Sigmoid colon (tissue), 7 donors: ENCODE measurements around the gene FTO. TPM values are rescaled to one million over a fixed set of nuclear protein-coding genes. Genes with fewer than 3 reads are reported as not detected.
"Not testable (repeated sequence)": the region's sequence is repeated elsewhere in the genome, so short reads cannot be mapped to it uniquely, and the experiment has no call there.

Experiments used
- DNase-seq: peaks from one replicate; pipeline ENCODE4 v3.0.0-alpha.2; 2019
- H3K27ac ChIP-seq, 4 donors: fragments of 200-600 bp; sonication (generic); one replicate each; pipeline ENCODE4 v1.5.1; 2016 to 2019; ENCODE audit warnings: mild to moderate bottlenecking in 1 of 4
- H3K27me3 ChIP-seq, 3 donors: fragments of 200-600 bp; sonication (generic); one replicate each; pipeline ENCODE4 v1.5.1; 2019; ENCODE audit warnings: mild to moderate bottlenecking in 1 of 3
- H3K36me3 ChIP-seq, 4 donors: fragments of 200-600 bp; sonication (generic); one replicate each; pipeline ENCODE4 v1.5.1; 2016 to 2019
- H3K4me1 ChIP-seq, 4 donors: fragments of 200-600 bp; sonication (generic); one replicate each; pipeline ENCODE4 v1.5.1; 2017 to 2019
- H3K4me3 ChIP-seq, 4 donors: fragments of 200-600 bp; sonication (generic); one replicate each; pipeline ENCODE4 v1.5.1; 2017 to 2019; ENCODE audit warnings: mild to moderate bottlenecking in 2 of 4, moderate library complexity in 1 of 4
- H3K9me3 ChIP-seq, 4 donors: fragments of 200-600 bp in 3 of 4; sonication (generic) in 3 of 4; one replicate each; pipeline versions ENCODE4 v1.5.1 to v1.6.1; 2013 to 2019
- CTCF ChIP-seq, 4 experiments: fragments of 450-650 bp in 3 of 4; fragments of 200-600 bp in 1 of 4; IDR thresholded peaks; one replicate each; pipeline ENCODE4 v1.5.1; 2016 to 2019; ENCODE audit warnings: antibody characterized with exemption in 4 of 4, mild to moderate bottlenecking in 3 of 4, moderate library complexity in 2 of 4
- EP300 ChIP-seq, 4 donors: sonication (generic); formaldehyde crosslinking; IDR thresholded peaks; one replicate each; pipeline ENCODE4 v1.6.1; 2017; ENCODE audit warnings: antibody characterized with exemption in 4 of 4
- POLR2A ChIP-seq, 2 donors: fragments of 450-650 bp; IDR thresholded peaks; one replicate each; pipeline ENCODE4 v1.6.1; 2016; ENCODE audit warnings: antibody characterized with exemption in 2 of 2, mild to moderate bottlenecking in 2 of 2, moderate library complexity in 2 of 2
- POLR2AphosphoS5 ChIP-seq, 4 donors: sonication (generic); formaldehyde crosslinking; IDR thresholded peaks; one replicate each; pipeline ENCODE4 v1.6.1; 2017; ENCODE audit warnings: antibody characterized with exemption in 4 of 4
- WGBS, 2 donors: extraction: QIAGEN DNeasy Blood & Tissue Kit; methylation state at CpG; one replicate each; pipeline ENCODE4 v1.1.7; 2013; 5-methylcytosine and 5-hydroxymethylcytosine counted together
- intact Hi-C: fragments of 100-400 bp; cut with DNase I; formaldehyde crosslinking; loops from one replicate; pipeline ENCODE4 v1.15.1; 2023
- polyA plus RNA-seq, 3 donors: library from polyadenylated mRNA; stranded (reverse); fragments of 200-250 nt; gene quantifications; one replicate each; pipeline ENCODE4 v1.2.3, GENCODE V29; 2013
- total RNA-seq, 4 donors: library from RNA; depleted of rRNA; stranded (reverse); fragments of >200 nt; gene quantifications; one replicate each; pipeline ENCODE4 v1.1.0, GENCODE V29; 2016
- donor health status: healthy with polysubstance abuse.
- donor health status: Bipolar disorder and iron deficiency.
- donor health status: healthy.

The FTO gene
- total and polyA plus RNA-seq, 7 donors: 9.9 to 97.2 (median 77.8) TPM

GRCh38 chr16:53844804-53845203 lies 140.8 kb downstream of the FTO start:
- 75 to 89% methylated on average over 3 of the region's 3 CpGs for WGBS, 2 donors

GRCh38 chr16:53846549-53846948 lies 142.6 kb downstream of the FTO start:
- intact Hi-C loops, H3K27ac ChIP-seq, DNase-seq, H3K4me1 ChIP-seq, H3K4me3 ChIP-seq, H3K9me3 ChIP-seq, H3K27me3 ChIP-seq: not testable (repeated sequence)
- whole genome bisulfite sequencing, 2 donors: 94 to 96% methylated on average over 5 of the region's 5 CpGs
- H3K36me3 ChIP-seq: peaks cover 0 to 11% (median 0%) of the 10 kb centered on the region in 4 donors

More at GRCh38 chr16:53844804-53845203, 140.8 kb downstream of the FTO start:
- Histone ChIP-seq H3K27ac (no peak overlapping the region), H3K4me3 (no peak overlapping the region), H3K27me3 (no peaks in the 10 kb centered on the region), H3K9me3 (no peaks in the 10 kb centered on the region), H3K36me3 (peaks cover 0 to 11% (median 0%) of the 10 kb centered on the region in 4 donors), H3K4me1 (peaks cover 0 to 3% (median 0%) of the 10 kb centered on the region in 4 donors)
- no peak for DNase-seq
- intact Hi-C loops: no loop called here
- no peak for TF ChIP-seq CTCF (IDR thresholded peaks at IDR 0.05)
- TF ChIP-seq POLR2A (IDR thresholded peaks at IDR 0.05): no peak
- TF ChIP-seq POLR2AphosphoS5 (IDR thresholded peaks at IDR 0.05): no peak
- no peak for TF ChIP-seq EP300 (IDR thresholded peaks at IDR 0.05)

GRCh38 chr16:53846971-53847370 lies 143.0 kb downstream of the FTO start:
- peaks cover 0 to 11% (median 0%) of the 10 kb centered on the region in 4 donors for H3K36me3 ChIP-seq
- H3K27me3 ChIP-seq: no peaks in the 10 kb centered on the region
- intact Hi-C loops: no loop called here
- no peak for DNase-seq
- peaks cover 0 to 5% (median 0%) of the 10 kb centered on the region in 4 donors for H3K4me1 ChIP-seq
- no peak overlapping the region for H3K4me3 ChIP-seq
- TF ChIP-seq EP300 (IDR thresholded peaks at IDR 0.05) (no peak), CTCF (IDR thresholded peaks at IDR 0.05) (no peak)
- 87 to 94% methylated on average over 6 of the region's 6 CpGs for WGBS, 2 donors
- no peaks in the 10 kb centered on the region for H3K9me3 ChIP-seq
- no peak overlapping the region for H3K27ac ChIP-seq

- TF ChIP-seq EP300 (IDR thresholded peaks at IDR 0.05) (no peak), POLR2A (IDR thresholded peaks at IDR 0.05) (no peak), CTCF (IDR thresholded peaks at IDR 0.05) (no peak), POLR2AphosphoS5 (IDR thresholded peaks at IDR 0.05) (no peak)
- Histone ChIP-seq H3K4me3 (no peak overlapping the region), H3K36me3 (peaks cover 0 to 11% (median 0%) of the 10 kb centered on the region in 4 donors), H3K27me3 (no peaks in the 10 kb centered on the region), H3K27ac (no peak overlapping the region), H3K9me3 (no peaks in the 10 kb centered on the region), H3K4me1 (peaks cover 0 to 5% (median 0%) of the 10 kb centered on the region in 4 donors)
- WGBS, 2 donors: 64 to 67% methylated on average over 3 of the region's 3 CpGs
- intact Hi-C loops: no loop called here
- DNase-seq: no peak
Measured at GRCh38 chr16:53848277-53848942, 144.5 kb downstream of the FTO start.

GRCh38 chr16:53848950-53849349 lies 145.0 kb downstream of the FTO start:
- intact Hi-C loops: no loop called here

More at GRCh38 chr16:53848950-53849349, 145.0 kb downstream of the FTO start:
- Histone ChIP-seq H3K36me3 (peaks cover 0 to 10% (median 0%) of the 10 kb centered on the region in 4 donors), H3K27me3 (no peaks in the 10 kb centered on the region), H3K4me3 (no peak overlapping the region), H3K27ac (no peak overlapping the region), H3K9me3 (no peaks in the 10 kb centered on the region), H3K4me1 (peaks cover 0 to 5% (median 0%) of the 10 kb centered on the region in 4 donors)
- no peak for TF ChIP-seq EP300 (IDR thresholded peaks at IDR 0.05)
- no peak for TF ChIP-seq POLR2AphosphoS5 (IDR thresholded peaks at IDR 0.05)
- no peak for TF ChIP-seq CTCF (IDR thresholded peaks at IDR 0.05)
- TF ChIP-seq POLR2A (IDR thresholded peaks at IDR 0.05): no peak
- 99 to 100% methylated on average over 1 of the region's 1 CpG for WGBS, 2 donors
- DNase-seq: no peak
